NCI-H2196 treated with DMSO at 0.1 percent for 48 hours (cell line): Measurements from ENCODE around the gene ZNF729.
"Not testable (repeated sequence)": the region's sequence is repeated elsewhere in the genome, so short reads cannot be mapped to it uniquely, and the experiment has no call there.

Source experiments
- DNase-seq: peaks from one replicate; lab custom pipeline; 2025; ENCODE audit not compliant: unreplicated experiment; lab: John Stamatoyannopoulos, UW

Gene ZNF729

DNA sequence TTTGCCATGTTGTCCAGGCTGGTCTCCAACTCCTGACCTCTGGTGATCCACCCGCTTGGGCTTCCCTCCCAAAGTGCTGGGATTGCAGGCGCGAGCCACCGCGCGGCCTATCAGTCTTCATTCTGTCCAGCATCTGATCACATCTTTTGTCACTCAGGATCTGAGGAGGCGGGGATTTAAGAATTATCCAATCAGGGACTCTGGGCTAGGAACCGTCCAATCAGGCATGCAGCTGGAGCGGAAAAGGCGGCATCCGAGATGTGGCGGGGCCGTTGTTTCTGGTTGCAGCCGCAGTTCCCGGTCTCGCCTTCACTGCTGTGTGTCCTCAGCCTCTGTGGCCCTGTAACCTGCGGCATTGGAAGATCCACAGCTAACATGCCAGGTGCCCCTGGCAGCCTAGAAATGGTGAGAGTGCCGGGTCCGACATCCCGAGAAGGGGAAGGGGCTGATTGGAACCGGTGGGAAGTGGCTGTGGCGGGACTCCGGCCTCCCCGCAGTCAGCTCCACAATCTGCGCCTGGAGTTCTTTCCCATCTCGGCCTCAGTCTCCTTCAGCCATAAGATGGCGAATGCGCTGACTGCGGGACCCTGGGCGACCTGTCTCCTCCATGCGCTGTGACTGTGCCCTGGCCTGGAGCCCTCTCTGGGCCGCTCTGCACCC lies at the start of gene ZNF729:
Gene ZNF729 (plus strand): TSS at position 291 of the 660 bp plus-strand sequence. CDS start 85 bp downstream, at position 376.
- DNase-seq = no peak

DNA sequence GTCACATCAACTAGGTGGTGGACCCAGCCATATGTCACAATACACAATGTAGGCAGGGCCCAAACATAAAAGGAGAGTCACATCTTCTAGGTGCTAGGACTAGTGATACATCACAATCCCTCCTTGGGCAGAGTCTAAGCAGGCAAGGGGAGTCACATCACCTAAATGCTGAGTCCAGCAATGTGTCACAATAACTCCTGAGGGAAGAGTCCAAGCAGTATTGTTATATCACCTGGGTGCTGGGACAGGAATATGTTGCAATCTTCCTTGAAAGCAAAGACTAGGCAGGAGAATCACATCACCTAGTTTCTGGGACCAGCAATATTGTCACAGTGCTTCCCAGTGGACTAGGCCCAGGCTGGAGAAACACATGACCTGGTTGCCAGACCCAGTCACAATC lies 29.4 kb upstream of the ZNF729 start:
- no peak for DNase-seq

DNA sequence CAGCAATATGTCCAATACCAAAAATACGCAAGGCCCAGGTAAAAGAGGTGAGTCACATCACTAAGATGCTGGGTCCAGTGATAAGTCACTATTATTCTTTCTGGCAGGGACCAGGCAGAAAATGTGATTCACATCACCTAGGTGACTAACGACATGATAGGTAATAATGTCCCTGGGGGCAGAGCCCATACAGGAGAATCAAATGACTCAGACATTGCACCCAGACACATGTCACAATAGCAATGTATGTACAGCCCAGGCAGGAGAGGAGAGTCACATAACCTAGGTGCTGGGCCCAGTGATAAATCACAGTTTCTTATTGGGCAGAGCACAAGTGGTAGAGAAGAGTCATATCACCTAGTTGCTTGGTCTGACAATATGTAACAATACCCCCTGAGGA lies 28.9 kb upstream of the ZNF729 start:
- DNase-seq = no peak

GRCh38 chr19:22257916-22258315 lies 28.3 kb upstream of the ZNF729 start:
- DNase-seq = no peak

DNA sequence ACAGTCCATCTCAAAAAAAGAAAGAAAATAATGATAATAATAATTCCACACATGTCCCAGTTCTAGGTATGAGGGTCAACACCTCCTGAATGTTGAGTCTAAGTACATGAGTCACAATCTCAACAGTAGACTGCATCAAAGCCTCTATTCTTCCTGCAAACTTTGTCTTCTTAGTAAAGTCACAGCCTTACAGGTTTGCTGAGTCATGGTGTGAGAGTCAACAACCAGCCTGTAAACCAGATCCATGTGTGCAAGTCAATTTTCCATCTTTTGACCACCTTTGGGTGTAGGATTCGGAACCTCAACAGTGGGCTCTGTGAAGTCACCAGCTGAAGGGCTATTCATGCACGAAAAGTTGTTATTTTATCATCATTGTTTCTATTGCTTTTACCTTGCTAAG lies 25.7 kb upstream of the ZNF729 start:
- DNase-seq = no peak

- DNase-seq = no peak
Observed at GRCh38 chr19:22261596-22261995, 24.6 kb upstream of the ZNF729 start.

DNA sequence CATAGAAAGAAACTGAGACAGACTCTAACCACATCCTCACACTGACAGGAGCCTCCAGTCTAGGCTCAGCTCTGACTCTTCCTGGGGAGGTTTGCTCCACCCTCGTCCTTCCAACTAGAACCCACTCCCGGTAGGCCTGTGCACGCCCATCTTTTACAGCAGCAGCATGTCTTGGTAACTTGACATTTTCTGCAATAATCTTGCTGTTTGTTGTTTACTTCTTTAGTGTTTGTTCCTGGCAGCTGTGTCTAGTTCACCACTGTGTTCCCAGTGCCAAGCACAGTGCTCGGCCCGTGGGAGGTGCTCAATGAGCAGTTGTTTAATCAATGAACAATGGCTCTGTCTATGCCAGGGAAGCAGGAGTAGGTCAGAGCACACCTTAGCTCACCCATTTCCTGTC lies 23.1 kb upstream of the ZNF729 start:
- DNase-seq = no peak

- DNase-seq = not testable (repeated sequence)
Observed at GRCh38 chr19:22321554-22321953, 35.3 kb downstream of the ZNF729 start.

- no peak for DNase-seq
Observed at GRCh38 chr19:22326219-22326618, 40.0 kb downstream of the ZNF729 start.

DNA sequence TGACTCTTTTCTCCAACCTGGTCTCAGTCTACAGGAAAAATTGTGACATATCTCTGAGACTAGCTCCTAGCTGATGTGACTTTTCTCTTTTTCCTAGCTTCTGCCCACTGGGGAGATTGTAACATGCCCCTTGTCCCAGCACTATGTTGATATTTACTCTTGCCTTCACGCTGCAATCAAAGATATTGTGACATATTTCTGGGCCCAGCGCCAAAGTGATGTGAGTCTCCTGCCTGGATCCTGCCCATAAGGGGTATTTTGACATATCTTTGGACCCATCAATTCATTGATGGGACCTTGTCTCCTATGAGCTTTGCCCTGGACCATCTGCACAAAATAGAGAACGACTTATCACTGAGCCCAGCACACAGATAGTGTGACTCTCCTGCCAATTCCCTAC lies 41.1 kb downstream of the ZNF729 start:
- no peak for DNase-seq

GRCh38 chr19:22331521-22331920 lies 45.3 kb downstream of the ZNF729 start:
- no peak for DNase-seq

- no peak for DNase-seq
Observed at GRCh38 chr19:22332924-22333323, 46.7 kb downstream of the ZNF729 start.

DNA sequence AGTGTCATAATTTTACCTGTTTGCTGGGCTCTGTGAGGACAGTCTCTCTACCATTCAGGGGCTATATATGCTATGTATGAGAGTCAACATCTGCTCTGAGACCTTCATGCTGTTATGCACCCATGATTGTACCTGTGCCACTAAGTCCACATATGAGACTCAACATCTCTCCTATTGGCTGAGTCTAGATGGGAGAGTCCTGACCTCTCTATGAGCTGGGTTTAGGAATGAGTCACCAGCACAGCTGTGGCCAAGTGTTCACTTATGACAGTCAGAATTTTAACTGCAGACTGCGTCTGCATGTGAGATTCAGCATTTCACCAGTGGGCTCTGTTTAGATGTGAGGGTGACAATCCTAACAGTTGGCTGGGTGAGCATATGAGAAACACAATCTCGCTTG lies 49.5 kb downstream of the ZNF729 start:
- DNase-seq = no peak

- no peak for DNase-seq
Observed at GRCh38 chr19:22354665-22355064, 68.4 kb downstream of the ZNF729 start.
